ENCODE measurements around the gene PDE6G.

PDE6G gene

DNA sequence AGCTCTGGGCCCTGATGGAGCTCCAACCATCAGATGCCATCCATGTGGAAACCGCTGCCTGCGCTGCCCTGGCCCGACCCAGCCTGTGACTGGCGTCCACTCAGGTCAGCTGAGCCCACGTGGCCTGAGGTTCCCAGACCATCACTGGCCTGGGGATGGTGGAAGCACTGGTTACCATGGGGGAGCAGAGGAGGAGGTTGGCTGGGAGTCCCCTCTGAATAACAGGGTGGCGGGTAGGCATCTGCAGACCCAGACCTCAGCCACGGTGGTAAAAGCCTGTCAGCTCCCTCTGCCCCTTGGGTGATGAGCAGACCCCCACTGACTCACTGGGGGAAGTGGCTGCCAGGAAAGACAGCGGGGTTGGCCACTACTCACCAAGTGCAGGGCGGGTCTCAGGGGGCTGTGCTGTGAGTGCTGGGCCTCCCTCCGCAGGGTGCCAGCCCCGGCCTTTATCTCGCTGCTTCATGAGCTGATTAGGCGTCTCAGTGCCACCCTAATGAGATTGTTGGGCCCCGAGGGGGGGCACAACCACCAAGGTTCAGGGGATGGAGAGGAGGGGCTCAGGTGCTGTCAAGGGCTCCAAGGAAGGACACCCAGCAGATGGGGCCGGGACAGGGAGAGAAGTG is at the start of gene PDE6G:
PDE6G (minus strand) TSS at position 425 of the 626 bp plus-strand sequence. CDS start 3,237 bp downstream, outside the sequence.
- DNase-seq (ENCODE audit: low read depth) = no peak

- DNase-seq (ENCODE audit: low read depth) = no peak
Measured at GRCh38 chr17:81705518-81706231, 49.3 kb upstream of the PDE6G start.

- DNase-seq (ENCODE audit: low read depth) = no peak
Measured at GRCh38 chr17:81703747-81704654, 47.7 kb upstream of the PDE6G start.

DNA sequence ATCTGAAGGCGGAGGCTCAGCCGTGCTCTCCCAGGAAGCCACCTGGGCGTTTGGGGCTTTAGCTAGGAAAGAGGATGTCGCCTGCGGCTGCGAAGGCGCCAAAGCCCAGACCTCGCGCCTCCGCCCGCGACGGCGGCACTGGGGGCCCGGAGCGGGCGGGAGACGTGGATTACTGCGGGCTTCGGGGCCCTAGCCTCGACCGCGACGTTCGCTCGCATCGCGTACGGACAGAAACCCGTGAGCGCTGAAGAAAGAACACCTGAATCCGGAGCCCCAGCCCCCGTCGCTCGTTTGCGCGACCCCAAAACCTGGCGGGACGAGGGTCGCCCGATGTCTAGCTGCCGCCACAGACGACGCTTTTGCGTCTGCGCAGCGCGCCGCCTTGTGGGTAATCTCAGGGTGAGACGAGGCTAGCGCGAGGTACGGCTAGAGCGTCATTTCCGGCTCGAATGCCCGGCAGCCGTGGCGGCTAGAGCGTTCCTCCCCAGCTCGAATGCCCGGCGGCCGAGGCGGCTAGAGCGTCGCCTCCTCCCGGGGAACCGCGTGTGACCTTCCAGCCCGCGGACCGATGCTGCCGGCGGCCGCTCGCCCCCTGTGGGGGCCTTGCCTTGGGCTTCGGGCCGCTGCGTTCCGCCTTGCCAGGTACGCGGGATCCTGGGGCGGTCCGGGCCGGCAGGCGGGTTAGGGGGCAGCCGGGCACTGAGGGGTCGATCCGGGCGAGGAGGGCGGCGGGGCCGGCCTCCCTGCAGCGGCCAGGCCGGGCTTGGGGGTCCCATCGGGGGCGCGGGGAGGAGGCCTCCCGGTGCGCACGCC is 46.8 kb upstream of the PDE6G start, which contains the start of gene MRPL12:
MRPL12 (plus strand) TSS at position 434 of the 813 bp plus-strand sequence; CDS start at position 569, 135 bp downstream.
- peak; percentile 83 for DNase-seq (ENCODE audit: low read depth)

DNA sequence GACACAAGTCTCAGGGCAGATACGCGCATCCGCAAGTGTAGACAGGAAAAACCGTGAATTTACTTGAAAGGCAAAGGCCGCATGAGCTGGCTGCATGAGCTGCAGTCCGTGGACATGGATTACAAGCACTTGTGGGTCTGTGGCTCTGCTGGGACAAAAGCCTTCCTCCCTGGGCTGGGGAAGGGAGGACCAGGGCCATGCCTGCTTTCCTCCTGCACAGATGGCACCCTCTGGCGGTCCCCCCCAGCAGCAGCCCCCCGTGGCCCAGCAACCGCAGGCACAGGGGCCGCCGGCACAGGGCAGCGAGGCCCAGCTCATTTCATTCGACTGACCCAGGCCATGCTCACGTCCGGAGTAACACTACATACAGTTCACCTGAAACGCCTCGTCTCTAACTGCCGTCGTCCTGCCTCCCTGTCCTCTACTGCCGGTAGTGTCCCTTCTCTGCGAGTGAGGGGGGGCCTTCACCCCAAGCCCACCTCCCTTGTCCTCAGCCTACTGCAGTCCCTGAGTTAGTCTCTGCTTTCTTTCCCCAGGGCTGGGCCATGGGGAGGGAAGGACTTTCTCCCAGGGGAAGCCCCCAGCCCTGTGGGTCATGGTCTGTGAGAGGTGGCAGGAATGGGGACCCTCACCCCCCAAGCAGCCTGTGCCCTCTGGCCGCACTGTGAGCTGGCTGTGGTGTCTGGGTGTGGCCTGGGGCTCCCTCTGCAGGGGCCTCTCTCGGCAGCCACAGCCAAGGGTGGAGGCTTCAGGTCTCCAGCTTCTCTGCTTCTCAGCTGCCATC is 45.1 kb upstream of the PDE6G start:
- DNase-seq (ENCODE audit: low read depth) = no peak

GRCh38 chr17:81700353-81701287 is 44.3 kb upstream of the PDE6G start:
- DNase-seq (ENCODE audit: low read depth) = no peak

DNA sequence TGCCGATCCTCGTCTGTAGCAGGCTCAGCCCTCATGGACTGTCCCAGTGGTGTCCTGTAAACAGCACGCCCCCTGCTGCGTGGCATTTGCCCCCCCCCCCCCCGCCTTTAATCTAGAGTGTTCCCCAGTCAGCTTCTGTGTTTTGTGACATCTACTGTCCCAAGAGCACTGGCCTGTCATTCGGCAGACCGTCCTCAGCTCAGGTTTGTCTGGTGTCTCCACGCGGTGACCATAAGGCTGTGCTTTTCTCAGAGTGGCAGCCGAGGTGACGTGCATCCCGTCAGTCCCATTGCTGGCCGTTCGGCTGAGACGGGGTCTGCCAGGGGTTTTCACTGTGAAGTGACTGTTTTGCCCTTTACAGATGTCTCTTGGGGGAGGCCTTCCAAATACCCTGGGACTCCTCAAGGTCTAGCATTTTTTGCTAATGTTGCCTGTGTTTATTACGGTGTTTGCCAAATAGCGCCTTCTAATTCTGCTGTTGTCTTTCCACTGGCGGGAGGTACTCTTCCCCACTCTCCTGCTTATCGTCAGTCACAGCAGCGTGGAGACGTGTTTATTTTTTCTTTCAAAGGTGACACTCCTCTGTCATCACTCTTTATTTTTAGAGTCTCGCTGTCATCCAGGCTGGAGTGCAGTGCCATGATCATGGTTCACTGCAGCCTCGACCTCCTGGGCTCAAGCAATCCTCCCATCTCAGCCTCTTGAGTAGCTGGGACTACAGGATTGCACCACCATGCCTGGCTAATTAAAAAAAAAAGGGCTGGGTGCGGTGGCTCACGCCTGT is 41.1 kb upstream of the PDE6G start:
- no peak for DNase-seq (ENCODE audit: low read depth)

DNA sequence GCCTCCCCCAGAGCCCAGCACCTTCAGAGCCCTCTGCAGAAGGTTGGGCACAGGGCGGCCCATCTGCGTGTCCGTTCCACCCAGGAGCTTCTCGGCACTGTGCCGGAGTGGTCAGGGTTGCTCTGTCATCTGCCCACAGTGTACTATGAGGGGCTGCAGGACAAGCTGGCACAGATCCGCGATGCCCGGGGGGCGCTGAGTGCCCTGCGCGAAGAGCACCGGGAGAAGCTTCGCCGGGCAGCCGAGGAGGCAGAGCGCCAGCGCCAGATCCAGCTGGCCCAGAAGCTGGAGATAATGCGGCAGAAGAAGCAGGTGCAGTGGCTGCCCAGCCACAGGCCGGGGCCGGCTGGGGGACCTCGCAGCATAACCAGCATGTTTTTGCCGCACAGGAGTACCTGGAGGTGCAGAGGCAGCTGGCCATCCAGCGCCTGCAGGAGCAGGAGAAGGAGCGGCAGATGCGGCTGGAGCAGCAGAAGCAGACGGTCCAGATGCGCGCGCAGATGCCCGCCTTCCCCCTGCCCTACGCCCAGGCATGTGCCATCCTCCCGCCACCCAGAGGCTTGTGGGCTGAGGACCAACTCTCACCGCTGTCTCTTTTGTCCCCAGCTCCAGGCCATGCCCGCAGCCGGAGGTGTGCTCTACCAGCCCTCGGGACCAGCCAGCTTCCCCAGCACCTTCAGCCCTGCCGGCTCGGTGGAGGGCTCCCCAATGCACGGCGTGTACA is 40.0 kb upstream of the PDE6G start:
- no peak for DNase-seq (ENCODE audit: low read depth)

GRCh38 chr17:81695801-81696200 is 39.5 kb upstream of the PDE6G start:
- no peak for DNase-seq (ENCODE audit: low read depth)

DNA sequence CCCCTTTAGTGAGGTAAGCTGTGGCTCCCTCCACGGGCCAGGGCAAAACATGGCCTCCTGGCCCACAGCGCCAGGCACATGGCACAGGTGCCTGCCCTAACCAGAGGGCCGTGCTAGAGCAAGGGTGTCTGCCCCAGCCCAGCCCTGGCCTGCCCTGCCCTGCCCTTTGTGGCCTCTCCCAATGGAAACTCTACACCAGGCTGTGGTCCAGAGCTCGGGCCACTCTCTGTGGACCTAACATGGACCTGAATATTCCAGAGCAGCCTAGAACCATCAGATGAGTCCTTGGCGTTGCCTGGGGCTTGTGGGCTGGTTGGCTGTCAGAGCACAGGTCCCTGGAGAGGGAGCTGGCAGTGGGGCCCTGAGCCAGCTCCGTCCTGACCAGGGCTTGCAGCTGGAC is 38.9 kb upstream of the PDE6G start:
- DNase-seq (ENCODE audit: low read depth) = no peak

- DNase-seq (ENCODE audit: low read depth) = no peak
Measured at GRCh38 chr17:81694810-81695209, 38.5 kb upstream of the PDE6G start.

- DNase-seq (ENCODE audit: low read depth) = no peak
Measured at GRCh38 chr17:81693509-81694210, 37.3 kb upstream of the PDE6G start.

- no peak for DNase-seq (ENCODE audit: low read depth)
Measured at GRCh38 chr17:81691608-81692007, 35.3 kb upstream of the PDE6G start.

DNA sequence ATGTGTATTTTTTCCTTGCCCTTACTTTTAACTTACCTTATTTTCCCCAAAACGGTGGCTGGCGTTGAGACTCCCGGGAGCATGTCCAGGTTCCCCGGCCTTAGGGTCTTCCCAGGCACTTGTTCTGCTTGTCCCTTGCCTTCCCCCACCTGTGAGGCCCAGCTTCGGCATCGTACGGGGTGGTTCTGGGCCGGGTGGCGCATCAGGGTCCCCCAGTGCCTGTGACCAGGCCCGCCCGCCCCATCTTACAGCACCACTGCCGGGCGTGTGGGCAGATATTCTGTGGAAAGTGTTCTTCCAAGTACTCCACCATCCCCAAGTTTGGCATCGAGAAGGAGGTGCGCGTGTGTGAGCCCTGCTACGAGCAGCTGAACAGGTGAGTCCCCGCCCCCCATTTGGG is 34.9 kb upstream of the PDE6G start:
- DNase-seq (ENCODE audit: low read depth) = no peak

- DNase-seq (ENCODE audit: low read depth) = no peak
Measured at GRCh38 chr17:81690549-81690948, 34.2 kb upstream of the PDE6G start.

- DNase-seq (ENCODE audit: low read depth) = no peak
Measured at GRCh38 chr17:81690066-81690465, 33.7 kb upstream of the PDE6G start.

GRCh38 chr17:81688616-81689015 is 32.3 kb upstream of the PDE6G start:
- no peak for DNase-seq (ENCODE audit: low read depth)
